ENCODE results near the gene PTPRN2.
"Not testable (repeated sequence)": the region's sequence is repeated elsewhere in the genome, so short reads cannot be mapped to it uniquely, and the experiment has no call there.

Gene PTPRN2

GRCh38 chr7:158467562-158467961 lies 120.1 kb downstream of the PTPRN2 start:
- no peak overlapping the region for H3K27ac ChIP-seq
- TF ChIP-seq, protein P1, sequence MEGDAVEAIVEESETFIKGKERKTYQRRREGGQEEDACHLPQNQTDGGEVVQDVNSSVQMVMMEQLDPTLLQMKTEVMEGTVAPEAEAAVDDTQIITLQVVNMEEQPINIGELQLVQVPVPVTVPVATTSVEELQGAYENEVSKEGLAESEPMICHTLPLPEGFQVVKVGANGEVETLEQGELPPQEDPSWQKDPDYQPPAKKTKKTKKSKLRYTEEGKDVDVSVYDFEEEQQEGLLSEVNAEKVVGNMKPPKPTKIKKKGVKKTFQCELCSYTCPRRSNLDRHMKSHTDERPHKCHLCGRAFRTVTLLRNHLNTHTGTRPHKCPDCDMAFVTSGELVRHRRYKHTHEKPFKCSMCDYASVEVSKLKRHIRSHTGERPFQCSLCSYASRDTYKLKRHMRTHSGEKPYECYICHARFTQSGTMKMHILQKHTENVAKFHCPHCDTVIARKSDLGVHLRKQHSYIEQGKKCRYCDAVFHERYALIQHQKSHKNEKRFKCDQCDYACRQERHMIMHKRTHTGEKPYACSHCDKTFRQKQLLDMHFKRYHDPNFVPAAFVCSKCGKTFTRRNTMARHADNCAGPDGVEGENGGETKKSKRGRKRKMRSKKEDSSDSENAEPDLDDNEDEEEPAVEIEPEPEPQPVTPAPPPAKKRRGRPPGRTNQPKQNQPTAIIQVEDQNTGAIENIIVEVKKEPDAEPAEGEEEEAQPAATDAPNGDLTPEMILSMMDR (IDR thresholded peaks at IDR 0.05), result no peak
- no peak for TF ChIP-seq ZFX (IDR thresholded peaks at IDR 0.05; ENCODE audit: borderline replicate concordance)

- H3K27ac ChIP-seq, result no peak overlapping the region
- no peak for TF ChIP-seq ZFX (IDR thresholded peaks at IDR 0.05; ENCODE audit: borderline replicate concordance)
- TF ChIP-seq, protein P1 (IDR thresholded peaks at IDR 0.05), result no peak
These were observed 124.3 kb downstream of the PTPRN2 start for GRCh38 chr7:158463317-158463716.

GRCh38 chr7:158461824-158462223 lies 125.8 kb downstream of the PTPRN2 start:
- H3K27ac ChIP-seq, result no peak overlapping the region
- TF ChIP-seq, protein P1 (IDR thresholded peaks at IDR 0.05), result no peak
- no peak for TF ChIP-seq ZFX (IDR thresholded peaks at IDR 0.05; ENCODE audit: borderline replicate concordance)

- TF ChIP-seq, protein P1 (IDR thresholded peaks at IDR 0.05), result no peak
- no peak for TF ChIP-seq ZFX (IDR thresholded peaks at IDR 0.05; ENCODE audit: borderline replicate concordance)
- H3K27ac ChIP-seq, result no peak overlapping the region
These were observed 127.0 kb downstream of the PTPRN2 start for GRCh38 chr7:158460665-158461064.

DNA sequence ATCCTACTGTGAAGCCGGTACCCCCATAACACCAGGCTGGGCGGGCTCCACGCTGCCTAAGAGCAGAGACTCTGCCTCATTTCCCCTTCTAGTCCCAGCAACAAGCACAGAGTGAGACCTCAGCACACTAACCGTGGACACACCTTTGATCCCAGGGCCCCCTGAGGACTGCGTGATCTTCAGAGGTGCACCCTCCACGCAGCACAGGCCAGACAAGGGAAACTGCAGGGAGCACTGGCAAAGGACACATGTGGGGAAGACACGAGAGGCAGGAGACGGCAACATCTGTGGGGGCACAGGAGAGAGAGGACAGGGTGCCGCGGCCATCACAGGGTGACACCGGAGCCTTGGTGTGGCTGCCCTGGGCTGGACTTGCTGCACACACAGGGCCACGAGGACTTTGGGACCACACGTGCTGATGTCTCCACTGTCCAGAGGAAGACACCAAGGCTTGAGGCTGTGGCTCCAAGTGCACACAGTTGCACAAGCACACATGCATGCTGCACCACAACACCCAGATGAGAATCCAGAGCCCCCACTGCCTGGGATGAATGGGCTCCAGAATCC lies 128.8 kb downstream of the PTPRN2 start:
- TF ChIP-seq ZFX (IDR thresholded peaks at IDR 0.05; ENCODE audit: borderline replicate concordance), result no peak
- TF ChIP-seq, protein P1 (IDR thresholded peaks at IDR 0.05), result no peak
- no peak overlapping the region for H3K27ac ChIP-seq

GRCh38 chr7:158458096-158458495 lies 129.5 kb downstream of the PTPRN2 start:
- TF ChIP-seq, protein P1 (IDR thresholded peaks at IDR 0.05), result no peak
- no peak for TF ChIP-seq ZFX (IDR thresholded peaks at IDR 0.05; ENCODE audit: borderline replicate concordance)
- H3K27ac ChIP-seq, result no peak overlapping the region

GRCh38 chr7:158457586-158457985 lies 130.0 kb downstream of the PTPRN2 start:
- H3K27ac ChIP-seq, result not testable (repeated sequence)

DNA sequence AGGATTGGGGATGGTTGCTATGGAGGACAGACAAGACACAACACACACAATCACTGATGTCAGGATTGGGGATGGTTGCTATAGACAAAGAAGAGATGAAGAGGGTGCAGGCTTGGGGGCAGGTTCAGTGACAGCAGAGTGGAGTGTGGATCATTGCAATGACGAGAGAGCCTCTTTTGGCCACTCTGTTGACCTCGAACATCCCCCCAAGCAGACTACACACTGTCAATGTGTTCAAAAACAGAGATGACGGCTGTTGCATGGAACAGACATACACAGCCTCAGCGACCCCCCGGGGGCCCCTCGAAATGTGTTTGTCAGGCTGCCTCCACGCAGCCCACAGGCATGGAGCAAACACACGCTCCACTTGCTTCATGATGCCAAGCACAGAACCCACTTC lies 133.0 kb downstream of the PTPRN2 start:
- no peak for TF ChIP-seq ZFX (IDR thresholded peaks at IDR 0.05; ENCODE audit: borderline replicate concordance)
- TF ChIP-seq, protein P1 (IDR thresholded peaks at IDR 0.05), result no peak
- no peak overlapping the region for H3K27ac ChIP-seq
